ENCODE measurements around the gene CEP112.
"Not testable (repeated sequence)": the region's sequence is repeated elsewhere in the genome, so short reads cannot be mapped to it uniquely, and the experiment has no call there.

Gene CEP112

DNA sequence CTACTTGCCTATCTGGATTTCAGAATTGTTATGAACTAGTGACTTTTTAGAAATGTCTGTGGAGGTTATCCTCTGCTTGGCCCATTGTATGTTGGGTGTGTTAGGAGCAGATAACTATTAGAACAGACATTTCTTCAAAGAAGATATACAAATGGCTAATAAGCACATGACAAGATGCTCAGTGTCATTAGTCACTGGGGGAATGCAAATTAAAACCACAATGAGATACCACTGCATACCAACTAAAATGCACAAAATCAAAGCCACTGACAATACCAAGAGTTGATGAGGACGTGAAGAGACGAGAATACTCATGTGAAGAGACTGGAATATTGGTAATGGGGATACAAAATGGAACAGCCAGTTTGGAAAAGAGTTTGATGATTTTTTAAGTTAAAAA is 39.2 kb downstream of the CEP112 start:
- DNase-seq (ENCODE audit: low spot score): no peak

GRCh38 chr17:66150708-66151107 is 41.2 kb downstream of the CEP112 start:
- no peak for DNase-seq (ENCODE audit: low spot score)

DNA sequence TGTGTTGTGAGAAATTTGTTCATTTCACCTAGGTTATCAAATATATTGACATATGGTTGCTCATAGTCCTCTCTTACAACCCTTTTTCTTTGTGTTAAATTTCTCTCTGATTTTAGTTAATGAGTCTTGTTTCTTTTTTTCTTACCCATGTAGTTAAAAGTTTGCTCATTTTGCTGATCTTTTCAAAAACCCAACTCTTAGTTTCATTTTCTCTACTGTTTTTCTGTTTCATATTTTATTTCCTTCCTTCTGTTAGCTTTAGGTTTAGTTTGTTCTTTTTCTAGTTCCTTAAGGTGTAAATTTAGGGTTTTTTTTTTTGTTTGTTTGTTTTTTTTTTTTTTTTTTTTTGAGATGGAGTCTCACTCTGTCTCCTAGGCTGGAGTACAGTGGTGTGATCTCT is 42.4 kb downstream of the CEP112 start:
- DNase-seq (ENCODE audit: low spot score): no peak

DNA sequence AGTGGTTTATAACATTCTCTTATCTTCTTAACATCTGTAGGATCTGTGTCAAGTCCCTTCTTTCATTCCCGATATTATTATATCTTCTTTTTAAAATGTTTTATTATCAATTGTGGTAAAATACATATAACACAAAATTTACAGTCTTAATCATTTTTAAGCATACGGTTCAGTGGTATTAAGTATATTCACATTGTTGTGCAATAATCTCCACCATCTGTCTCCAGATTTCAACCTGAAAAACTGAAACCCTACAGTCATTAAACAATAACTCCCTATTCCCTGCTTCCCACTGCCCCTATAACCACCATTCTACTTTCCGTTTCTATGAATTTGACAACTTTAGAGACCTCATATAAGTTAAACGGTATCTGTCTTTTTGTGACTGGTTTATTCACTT is 45.5 kb downstream of the CEP112 start:
- no peak for DNase-seq (ENCODE audit: low spot score)

GRCh38 chr17:66143657-66144282 is 48.2 kb downstream of the CEP112 start:
- DNase-seq (ENCODE audit: low spot score): no peak

DNA sequence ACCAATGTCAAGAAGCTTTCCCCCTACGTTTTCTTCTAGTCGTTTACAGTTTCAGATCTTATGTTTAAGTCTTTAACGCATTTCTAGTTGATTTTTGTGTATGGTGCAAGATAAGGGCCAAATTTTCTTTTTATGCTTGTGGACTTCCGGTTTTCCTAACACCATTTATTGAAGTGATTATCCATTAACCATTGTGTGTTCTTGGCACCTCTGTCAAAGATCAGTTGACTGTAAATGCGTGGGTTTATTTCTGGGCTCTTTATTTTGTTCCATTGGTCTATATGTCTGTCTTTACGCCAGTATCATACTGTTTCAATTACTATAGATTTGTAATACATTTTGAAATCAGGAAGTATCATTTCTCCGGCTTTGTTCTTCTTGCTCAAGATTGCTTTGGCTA is 49.5 kb downstream of the CEP112 start:
- no peak for DNase-seq (ENCODE audit: low spot score)

DNA sequence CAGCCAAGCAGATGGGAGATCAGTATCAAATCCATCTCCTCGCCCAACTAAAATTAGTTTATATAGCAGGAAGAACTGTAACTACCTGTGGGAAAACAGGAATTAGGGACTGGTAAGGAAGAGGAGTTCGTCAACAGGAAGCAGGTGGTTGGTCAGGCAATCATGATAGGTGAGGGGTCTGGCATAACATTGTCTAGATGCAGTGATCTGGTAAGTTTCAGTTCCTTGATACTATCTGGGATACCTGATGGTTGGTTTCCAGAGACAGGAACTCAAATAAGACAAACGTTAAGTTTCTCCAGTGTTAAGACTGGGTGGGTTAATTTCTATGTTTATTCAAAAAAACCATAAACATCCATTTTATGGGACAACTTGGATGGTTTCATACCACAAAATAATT is 53.8 kb downstream of the CEP112 start:
- no peak for DNase-seq (ENCODE audit: low spot score)

GRCh38 chr17:66135896-66136295 is 56.0 kb downstream of the CEP112 start:
- DNase-seq (ENCODE audit: low spot score): no peak

GRCh38 chr17:66135219-66135618 is 56.7 kb downstream of the CEP112 start:
- DNase-seq (ENCODE audit: low spot score): no peak

DNA sequence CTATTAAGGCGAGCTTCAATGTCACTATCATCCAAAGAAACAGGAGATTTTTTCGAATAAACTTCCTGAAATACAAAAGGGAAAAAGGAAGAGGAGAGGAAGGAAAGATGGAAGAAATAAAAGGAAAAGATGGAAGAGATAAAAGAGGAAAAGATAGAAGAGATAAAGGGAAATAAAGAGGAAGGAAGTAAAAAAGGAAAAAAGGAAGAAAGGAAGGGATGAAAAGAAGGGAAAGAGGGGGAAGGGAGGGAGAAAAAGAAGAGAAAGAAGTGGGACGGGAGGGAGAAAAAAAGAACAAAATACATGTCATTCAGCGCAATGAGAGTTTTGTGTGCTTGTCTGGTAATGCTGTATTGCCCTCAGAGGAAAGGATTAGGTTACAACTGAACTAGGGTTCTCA is 62.2 kb downstream of the CEP112 start:
- no peak for DNase-seq (ENCODE audit: low spot score)

GRCh38 chr17:66126231-66126630 is 65.7 kb downstream of the CEP112 start:
- DNase-seq (ENCODE audit: low spot score): no peak

- no peak for DNase-seq (ENCODE audit: low spot score)
Measured at GRCh38 chr17:66123163-66123562, 68.8 kb downstream of the CEP112 start.

DNA sequence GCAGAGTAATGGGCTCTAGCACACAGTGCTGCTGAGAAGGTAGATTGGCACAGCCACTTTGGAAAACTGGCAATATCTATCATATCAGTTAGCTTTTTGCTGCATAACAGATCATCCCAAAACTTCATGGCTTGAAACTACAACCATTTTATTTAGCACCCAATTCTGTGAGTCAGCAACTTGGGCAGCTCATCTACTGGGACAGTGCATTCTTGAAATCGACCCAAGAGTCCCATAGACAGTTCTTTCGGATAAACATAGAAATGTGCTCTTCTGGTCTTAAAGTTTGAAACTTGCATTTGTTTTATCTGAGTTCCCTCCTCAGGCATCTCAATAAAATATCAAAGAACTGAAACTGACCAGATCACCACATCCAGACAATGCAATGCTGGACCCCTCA is 76.7 kb downstream of the CEP112 start:
- DNase-seq (ENCODE audit: low spot score): no peak

DNA sequence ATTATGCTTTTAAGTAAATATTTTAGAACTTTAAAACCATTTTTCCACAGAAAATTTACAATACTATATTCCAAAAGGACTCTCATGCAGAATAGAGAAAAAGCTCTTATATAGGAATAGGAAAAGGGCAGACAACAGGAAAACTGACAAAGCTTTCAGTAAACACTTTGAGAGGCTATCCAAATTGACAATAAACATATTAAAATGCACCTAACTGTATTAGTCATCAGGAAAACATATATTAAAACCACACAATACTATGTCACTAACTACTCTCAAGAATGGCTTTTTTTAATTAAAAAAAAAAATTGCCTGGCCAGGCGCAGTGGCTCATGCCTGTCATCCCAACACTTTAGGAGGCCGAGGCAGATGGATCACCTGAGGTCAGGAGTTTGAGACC is 77.3 kb downstream of the CEP112 start:
- DNase-seq (ENCODE audit: low spot score): no peak

DNA sequence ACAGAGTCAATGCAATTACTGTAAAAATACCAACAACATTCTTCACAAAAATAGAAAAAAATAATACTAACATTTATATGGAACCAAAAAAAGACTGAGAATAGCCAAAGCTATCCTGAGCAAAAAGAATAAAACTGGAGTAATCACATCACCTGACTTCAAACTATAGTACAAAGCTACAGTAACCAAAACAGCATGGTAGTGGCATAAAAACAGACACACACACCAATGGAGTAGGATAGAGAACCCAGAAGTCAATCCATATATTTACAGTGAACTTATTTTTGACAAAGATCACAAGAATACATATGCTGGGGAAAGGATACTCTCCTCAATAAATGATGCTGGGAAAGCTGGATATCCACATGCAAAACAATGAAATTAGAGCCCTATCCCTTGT is 84.2 kb downstream of the CEP112 start:
- no peak for DNase-seq (ENCODE audit: low spot score)

- DNase-seq (ENCODE audit: low spot score): no peak
Measured at GRCh38 chr17:66098040-66098439, 93.9 kb downstream of the CEP112 start.

- DNase-seq (ENCODE audit: low spot score): no peak
Measured at GRCh38 chr17:66094727-66095126, 97.2 kb downstream of the CEP112 start.

DNA sequence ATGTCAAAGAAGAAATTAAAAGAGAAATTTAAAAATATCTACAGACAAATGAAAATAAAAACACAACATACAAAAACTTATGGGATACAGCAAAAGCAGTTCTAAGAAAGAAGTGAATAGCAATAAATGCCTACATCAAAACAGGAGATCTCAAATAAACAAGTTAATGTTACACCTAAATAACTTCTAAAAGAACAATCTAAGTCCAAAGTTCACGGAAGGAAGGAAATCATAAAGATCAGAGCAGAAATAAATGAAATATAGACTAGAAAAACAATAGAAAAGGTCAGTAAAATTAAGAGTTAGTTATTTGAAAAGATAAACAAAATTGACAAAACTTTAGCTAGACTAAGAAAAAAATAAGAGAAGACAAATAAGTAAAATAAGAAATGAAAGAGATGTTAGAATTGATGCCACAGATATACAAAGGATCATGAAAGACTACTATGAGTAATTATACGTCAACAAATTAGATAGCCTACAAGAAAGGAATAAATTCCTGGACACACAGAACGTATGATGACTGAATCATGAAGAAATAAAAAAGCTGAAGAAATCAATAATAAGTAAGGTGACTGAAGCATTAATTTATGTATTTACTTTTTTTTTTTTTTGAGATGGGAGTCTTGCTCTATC is 100.4 kb downstream of the CEP112 start:
- no peak for DNase-seq (ENCODE audit: low spot score)

DNA sequence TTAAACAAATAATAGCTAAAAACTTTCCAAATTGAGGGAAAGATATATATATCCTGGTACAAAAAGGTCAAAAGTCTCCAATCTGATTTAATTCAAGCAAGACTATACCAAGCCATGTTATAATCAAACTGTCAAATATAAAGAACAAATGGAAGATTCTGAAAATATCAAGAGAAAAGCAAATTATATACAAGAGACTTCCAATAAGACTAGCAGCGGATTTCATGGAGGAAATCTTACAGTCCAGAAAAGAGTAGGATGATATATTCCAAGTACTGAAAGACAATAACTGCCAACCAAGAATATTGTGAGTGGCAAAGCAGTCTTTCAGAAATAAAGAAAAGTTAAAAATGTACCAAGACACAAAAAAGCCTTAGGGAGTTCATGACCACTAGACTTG is 102.2 kb downstream of the CEP112 start:
- no peak for DNase-seq (ENCODE audit: low spot score)

GRCh38 chr17:66088173-66088572 is 103.8 kb downstream of the CEP112 start:
- DNase-seq (ENCODE audit: low spot score): no peak

DNA sequence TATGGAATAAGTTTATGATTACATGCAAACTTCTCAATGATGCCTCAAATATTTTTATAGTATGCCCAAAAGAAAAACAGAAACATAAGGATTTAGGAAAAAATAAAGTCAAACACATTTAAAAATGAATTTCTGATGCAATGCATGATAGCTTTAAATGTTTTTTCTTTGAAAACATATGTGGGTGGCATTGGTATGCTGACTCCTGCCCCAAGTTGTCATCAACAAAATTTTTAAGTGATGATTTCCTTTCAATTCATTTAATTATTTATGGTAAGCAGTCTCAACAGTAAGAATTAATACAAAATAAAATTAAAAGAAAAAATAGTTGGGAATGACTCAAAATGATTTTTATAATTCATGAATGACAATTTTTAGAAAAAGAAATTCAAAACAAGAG is 104.9 kb downstream of the CEP112 start:
- DNase-seq (ENCODE audit: low spot score): no peak

DNA sequence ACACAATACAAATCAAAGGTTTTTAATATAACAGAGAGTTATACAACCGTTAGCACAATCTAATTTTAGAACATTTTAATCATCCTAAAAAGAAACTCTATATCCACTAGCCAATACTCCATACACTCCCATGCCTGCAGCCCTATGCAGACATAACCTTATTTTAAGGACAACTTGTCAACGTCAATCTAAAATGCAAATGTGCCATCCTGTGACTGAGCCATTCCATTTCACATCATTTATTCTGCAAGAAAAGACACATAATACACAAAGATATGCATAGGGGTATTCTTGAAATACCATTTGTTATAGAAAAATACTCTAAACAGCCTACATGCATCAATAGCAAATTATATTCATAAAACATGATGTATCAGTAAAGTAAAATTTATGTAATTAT is 106.7 kb downstream of the CEP112 start:
- no peak for DNase-seq (ENCODE audit: low spot score)

DNA sequence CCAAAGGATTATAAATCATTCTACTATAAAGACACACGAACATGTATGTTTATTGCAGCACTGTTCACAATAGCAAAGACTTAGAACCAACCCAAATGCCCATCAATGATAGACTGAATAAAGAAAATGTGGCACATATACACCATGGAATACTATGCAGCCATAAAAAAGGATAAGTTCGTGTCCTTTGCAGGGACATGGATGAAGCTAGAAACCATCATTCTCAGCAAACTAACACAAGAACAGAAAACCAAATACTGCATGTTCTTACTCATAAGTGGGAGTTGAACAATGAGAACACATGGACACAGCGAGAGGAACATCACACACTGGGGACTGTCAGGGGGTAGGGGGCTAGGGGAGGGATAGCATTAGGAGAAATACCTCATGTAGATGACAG is 111.3 kb downstream of the CEP112 start:
- DNase-seq (ENCODE audit: low spot score): not testable (repeated sequence)

DNA sequence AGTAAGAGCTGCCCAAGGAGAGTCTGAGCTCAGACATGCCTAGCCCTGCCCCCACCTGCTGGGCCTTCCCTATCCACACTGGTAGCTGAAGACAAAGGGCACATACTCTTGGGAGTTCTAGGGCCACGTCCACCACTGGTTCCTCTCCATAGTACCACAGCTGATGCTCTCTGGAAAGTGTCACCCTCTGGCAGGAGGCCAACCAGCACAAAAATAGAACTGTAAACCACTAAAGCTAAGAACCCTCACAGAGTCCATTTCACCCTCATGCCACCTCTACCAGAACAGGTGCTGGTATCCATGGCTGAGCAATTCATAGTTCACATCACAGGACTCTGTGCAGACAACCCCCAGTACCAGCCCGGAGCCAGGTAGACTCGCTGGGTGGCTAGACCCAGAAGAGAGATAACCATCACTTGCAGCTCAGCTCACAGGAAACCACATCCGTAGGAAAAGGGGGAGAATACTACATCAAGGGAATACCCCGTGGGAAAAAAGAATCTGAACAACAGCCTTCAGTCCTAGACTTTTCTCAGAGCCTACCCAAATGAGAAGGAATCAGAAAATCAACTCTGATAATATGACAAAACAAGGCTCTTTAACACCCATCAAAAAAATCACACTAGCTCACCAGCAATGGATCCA is 115.3 kb downstream of the CEP112 start:
- no peak for DNase-seq (ENCODE audit: low spot score)
